Inferior parietal cortex (tissue), 1 donor: ENCODE data around the gene XPNPEP3.

Experiments used
- DNase-seq: peaks from one replicate; pipeline ENCODE4 v3.0.0-alpha.2; 2016; ENCODE audit errors: extremely low spot score

The XPNPEP3 gene

DNA sequence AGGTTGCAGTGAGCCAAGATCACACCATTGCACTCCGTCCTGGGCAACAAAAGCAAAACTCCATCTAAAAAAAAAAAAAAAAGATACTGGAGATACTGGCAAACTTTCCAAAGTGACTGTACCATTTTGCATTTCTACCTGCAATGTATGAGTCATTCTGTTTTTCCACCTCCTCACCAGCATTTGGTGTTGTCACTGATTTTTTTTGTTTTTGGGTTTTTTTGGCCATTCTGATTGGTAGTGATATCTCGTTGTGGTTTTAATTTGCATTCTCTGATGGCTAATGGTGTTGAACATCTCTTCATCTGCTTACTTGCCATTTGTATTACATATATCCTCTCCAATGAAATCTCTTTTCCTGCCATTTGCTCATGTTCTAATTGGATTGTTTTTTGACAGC is 82.3 kb downstream of the XPNPEP3 start:
- no peak for DNase-seq

- DNase-seq = peak; percentile 97
Measured at GRCh38 chr22:40950962-40951794, 94.2 kb downstream of the XPNPEP3 start, which contains the start of gene RBX1. RBX1 (plus strand) TSS chr22:40951378; CDS start chr22:40951399, 21 bp downstream.

GRCh38 chr22:40951795-40952605 is 95.1 kb downstream of the XPNPEP3 start:
- DNase-seq = peak; percentile 24

DNA sequence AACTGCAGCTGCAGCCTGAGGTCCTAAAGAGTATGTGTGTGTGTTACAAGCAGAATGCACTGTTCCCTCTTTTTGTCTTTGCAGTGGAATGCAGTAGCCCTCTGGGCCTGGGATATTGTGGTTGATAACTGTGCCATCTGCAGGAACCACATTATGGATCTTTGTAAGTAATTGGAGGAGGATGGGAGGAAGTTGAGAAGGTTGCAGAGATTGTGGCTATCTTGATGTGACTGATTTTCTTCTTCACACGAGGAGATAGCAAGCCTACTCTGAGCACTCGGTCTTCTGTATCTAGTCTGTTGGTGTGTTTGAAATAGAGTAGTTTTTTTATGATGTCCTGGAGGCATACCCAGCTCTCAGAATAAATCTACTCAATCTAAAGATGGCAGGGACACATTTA is 96.5 kb downstream of the XPNPEP3 start:
- no peak for DNase-seq

GRCh38 chr22:40954113-40954512 is 97.2 kb downstream of the XPNPEP3 start:
- no peak for DNase-seq

- no peak for DNase-seq
Measured at GRCh38 chr22:40955571-40955970, 98.6 kb downstream of the XPNPEP3 start.

- no peak for DNase-seq
Measured at GRCh38 chr22:40957601-40958000, 100.7 kb downstream of the XPNPEP3 start.

DNA sequence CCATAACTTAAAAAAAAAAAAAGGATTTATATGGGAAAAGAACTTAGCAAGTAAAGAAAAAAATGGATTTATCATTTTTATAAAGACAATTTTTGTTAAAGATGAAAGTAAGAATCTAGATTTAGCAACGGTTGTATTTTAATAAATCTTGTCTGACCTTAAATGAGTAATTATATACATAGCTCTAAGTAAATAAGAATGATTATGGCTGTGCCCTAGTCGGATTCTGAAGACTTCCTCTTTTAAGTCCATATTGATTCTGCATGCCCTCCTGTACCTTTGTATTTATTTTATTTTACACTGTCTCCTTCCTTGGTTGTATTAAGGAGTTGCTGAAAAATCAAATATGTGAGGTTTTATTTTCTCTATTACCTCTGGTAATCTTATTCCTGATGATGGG is 101.4 kb downstream of the XPNPEP3 start:
- DNase-seq = no peak

- no peak for DNase-seq
Measured at GRCh38 chr22:40960145-40960544, 103.2 kb downstream of the XPNPEP3 start.

GRCh38 chr22:40965936-40966725 is 109.2 kb downstream of the XPNPEP3 start:
- no peak for DNase-seq

GRCh38 chr22:40966726-40967085 is 109.8 kb downstream of the XPNPEP3 start:
- DNase-seq = no peak

DNA sequence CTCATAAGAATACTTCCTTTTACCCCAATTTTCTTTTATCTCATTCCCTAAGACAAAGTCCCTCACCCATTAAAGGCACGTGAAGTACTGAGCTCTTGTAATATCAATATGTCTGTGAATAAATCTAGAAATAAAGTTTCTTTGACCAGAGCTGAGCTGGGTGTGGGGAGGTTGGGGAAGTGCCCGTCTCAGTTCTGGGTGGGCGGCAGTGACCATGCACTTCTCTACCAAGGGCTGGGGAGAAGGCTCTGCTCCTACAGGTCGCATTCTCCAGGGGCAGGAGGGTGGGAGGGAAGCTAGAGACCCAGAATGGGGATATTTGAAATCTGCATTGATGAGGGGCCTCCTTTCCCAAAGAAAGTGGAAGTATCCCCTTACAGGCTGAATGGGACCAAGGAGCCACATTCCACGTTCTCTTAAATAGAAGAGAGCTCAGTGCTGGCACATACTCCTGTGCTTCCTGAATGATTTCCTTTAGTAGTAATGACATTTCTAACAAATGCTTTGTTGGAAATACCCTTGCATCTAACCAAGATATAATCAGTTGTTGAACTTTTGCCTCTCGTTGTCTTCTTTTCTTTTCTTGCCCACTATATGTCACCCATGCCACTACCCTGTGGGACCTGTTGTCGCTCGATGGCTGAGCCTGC is 110.3 kb downstream of the XPNPEP3 start:
- DNase-seq = no peak

GRCh38 chr22:40972587-40972986 is 115.6 kb downstream of the XPNPEP3 start:
- DNase-seq = no peak

DNA sequence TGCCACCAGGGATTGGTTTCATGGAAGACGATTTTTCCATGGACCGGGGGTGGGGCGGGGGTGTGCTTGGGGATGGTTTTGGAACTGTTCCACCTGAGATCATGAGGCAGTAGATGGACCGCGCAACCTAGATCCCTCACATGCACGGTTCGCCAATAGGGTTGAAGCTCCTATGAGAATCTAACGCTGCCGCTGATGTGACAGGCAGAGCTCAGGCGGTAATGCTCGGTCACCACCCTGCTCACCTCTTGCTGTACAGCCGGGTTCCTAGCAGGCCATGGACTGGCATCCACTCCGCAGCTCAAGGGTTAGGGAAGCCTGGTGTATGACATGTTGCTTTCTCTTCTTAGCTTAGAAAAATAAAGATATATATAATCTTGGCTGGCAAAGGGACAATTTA is 116.2 kb downstream of the XPNPEP3 start:
- DNase-seq = no peak

GRCh38 chr22:40975366-40975765 is 118.4 kb downstream of the XPNPEP3 start:
- DNase-seq = no peak

GRCh38 chr22:40976866-40977700 is 120.1 kb downstream of the XPNPEP3 start:
- DNase-seq = no peak

- no peak for DNase-seq
Measured at GRCh38 chr22:40979198-40979597, 122.2 kb downstream of the XPNPEP3 start.

DNA sequence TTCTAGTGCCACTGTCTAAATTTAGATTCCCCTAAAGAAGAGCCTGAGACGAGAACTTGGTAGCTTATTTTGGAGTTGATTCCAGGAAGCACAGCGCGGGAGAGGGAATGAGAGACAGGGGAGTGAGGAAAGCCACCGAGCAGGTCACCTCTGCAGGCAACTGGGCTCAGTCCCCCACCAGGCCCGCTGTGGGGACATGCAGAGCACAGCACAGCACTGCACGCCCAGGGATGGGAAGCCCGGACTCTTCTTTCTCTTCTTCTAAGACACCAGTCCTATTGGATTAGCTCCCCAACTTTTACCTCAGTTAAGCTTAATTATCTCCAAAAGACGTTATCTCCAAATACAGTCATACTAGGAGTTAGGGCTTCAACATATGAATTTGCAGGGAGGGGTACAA is 122.9 kb downstream of the XPNPEP3 start:
- DNase-seq = no peak
